Body of pancreas (tissue), 4 donors: ENCODE data around the gene ATP1A1.

Experiments used
- POLR2A ChIP-seq, 3 donors: fragments of 450-650 bp; IDR thresholded peaks; one replicate each; pipeline ENCODE4 v1.6.1; 2016; ENCODE audit warnings: antibody characterized with exemption in 3 of 3, mild to moderate bottlenecking in 2 of 3
- TF ChIP-seq, protein P1 (sequence below), 7 experiments: fragments of 450-650 bp in 4 of 7; fragments of 200-600 bp in 3 of 7; sonication (generic) in 3 of 7; IDR thresholded peaks; one replicate each; pipeline ENCODE4 v1.5.1; 2016 to 2019; ENCODE audit warnings: antibody characterized with exemption in 7 of 7

DNA sequence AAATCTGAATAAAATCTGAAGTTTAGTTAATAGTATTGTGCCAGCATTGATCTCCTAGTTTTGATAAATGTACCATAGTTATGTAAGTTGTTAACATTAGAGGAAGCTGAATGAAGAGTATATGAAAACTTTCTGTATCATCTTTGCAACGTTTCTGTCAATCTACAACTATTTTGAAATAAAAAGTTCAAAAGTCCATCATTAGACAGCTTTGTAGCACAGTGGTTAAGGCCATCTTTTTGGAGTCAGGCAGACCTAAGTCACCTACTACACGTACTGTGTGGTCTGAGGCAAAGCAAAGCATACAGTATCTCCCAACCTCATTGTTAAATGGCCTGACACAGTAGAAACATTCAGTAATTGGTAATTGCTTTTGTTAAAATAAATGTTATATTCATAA lies 47.9 kb upstream of the ATP1A1 start:
- TF ChIP-seq, protein P1, sequence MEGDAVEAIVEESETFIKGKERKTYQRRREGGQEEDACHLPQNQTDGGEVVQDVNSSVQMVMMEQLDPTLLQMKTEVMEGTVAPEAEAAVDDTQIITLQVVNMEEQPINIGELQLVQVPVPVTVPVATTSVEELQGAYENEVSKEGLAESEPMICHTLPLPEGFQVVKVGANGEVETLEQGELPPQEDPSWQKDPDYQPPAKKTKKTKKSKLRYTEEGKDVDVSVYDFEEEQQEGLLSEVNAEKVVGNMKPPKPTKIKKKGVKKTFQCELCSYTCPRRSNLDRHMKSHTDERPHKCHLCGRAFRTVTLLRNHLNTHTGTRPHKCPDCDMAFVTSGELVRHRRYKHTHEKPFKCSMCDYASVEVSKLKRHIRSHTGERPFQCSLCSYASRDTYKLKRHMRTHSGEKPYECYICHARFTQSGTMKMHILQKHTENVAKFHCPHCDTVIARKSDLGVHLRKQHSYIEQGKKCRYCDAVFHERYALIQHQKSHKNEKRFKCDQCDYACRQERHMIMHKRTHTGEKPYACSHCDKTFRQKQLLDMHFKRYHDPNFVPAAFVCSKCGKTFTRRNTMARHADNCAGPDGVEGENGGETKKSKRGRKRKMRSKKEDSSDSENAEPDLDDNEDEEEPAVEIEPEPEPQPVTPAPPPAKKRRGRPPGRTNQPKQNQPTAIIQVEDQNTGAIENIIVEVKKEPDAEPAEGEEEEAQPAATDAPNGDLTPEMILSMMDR (IDR thresholded peaks at IDR 0.05), result no peak
- TF ChIP-seq POLR2A (IDR thresholded peaks at IDR 0.05), result no peak
